GM12873 (cell line): ENCODE measurements around the gene PRM1.

Source experiments
- CTCF ChIP-seq: IDR thresholded peaks from 2 replicates; pipeline ENCODE4 v1.5.1; 2012; ENCODE audit warnings: low read depth, mild to moderate bottlenecking, moderate library complexity, low read length, control low read depth; ENCODE audit not compliant: insufficient read depth; ENCODE audit errors: missing control alignments

PRM1 gene

DNA sequence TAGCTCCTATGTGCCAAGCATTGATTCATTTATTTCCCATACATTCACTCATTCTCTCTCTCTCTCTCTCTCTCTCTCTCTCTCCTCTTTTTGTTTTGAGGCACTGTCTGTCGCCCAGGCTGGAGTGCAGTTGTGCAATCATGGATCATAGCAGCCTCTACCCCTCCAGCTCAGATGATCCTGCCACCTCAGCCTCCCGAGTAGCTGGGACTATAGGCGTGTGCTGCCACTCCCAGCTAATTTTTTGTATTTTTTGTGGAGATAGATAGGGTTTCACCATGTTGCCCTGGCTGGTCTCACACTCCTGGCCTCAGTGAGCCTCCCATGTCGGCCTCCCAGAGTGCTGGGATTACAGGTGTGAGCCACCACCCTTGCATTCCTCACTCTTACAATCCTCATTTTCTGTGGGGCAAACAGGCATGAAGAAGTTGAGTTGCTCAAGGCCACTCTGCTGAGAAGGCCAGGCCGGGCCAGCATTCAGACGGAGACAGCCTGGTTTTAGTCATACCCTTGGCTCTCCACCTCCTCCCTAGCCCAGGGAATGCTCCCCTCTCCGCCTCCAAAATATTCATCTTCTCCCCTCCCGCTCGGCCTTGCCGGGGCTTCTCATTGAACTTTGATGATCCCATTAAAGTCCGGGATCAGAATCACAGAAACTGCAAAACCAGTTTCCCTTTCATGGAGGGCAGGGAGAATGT lies 4.1 kb downstream of the PRM1 start:
- TF ChIP-seq CTCF = no peak

DNA sequence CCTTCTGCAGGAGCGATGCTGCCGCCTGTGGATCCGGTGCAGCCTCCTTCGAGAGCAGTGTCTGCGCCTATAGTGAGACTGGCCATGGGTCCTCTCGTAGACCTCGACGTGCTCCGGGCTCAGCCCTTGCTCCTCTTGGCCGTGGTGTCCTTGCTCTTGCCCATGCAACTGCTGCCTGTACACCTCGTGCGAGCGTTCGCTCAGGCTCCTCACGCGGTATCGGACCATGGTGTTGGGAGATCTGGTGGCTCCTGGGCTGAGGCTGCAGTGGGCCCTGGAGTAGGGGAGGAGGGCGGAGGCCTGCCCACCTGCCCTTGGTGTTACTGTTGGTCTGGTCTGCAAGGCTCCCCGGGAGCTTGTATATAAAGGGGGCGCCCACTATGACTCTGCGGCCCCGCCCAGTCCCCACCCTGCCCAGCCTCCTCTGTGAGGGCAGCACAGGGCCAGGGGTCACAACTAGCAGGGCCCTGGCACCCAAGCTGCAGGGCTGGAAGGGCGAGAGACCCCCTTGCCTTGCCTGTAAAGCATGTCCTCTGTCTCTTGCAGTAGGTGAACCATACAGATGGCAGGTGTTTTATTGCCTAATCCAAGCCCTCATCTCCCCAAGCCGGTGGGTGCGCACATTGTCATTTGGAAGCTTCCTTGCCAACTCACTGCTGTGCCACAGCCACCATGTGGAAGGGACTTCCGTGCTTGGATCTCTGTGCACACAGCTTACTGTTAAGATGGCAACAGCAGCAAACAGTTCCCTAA lies 4.8 kb downstream of the PRM1 start, which contains the start of gene PRM2:
Gene PRM2 (minus strand): TSS at position 338 of the 753 bp plus-strand sequence. CDS start 110 bp downstream, at position 228.
- TF ChIP-seq CTCF = no peak

- no peak for TF ChIP-seq CTCF
These were observed 6.2 kb downstream of the PRM1 start for GRCh38 chr16:11274964-11275363.

DNA sequence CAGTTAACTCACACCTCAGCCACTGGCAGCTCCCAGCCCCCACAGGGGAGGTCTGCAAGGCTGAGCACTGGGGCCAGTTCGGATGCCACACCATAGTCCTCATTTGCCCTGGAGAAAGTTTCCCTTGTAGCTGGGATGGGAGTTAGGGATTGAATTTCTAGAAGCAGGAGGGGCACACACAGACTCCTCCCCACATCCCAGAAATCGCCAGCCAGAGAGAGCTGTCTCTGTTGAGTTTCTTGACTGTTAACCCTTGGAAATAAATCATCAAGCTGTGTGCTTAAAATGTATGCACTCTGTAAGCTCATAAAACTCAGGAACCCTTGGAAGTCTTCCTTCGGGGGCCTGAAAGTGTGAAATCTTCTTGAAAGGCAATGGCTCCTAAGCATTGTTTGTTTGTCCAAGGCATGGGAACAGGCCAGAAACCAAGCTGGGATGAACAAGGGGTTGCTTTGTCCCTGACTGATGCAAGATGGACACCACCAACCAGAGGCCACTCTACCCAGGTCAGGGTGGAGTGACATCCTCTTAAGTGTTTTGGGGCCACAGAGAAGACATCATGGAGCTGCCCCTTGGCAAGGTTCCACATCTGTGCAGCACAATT lies 7.3 kb downstream of the PRM1 start:
- TF ChIP-seq CTCF = no peak

GRCh38 chr16:11272921-11273720 lies 8.0 kb downstream of the PRM1 start, which contains the start of gene PRM3:
PRM3 (minus strand) TSS chr16:11273629; CDS start chr16:11273595, 34 bp downstream.
- no peak for TF ChIP-seq CTCF

DNA sequence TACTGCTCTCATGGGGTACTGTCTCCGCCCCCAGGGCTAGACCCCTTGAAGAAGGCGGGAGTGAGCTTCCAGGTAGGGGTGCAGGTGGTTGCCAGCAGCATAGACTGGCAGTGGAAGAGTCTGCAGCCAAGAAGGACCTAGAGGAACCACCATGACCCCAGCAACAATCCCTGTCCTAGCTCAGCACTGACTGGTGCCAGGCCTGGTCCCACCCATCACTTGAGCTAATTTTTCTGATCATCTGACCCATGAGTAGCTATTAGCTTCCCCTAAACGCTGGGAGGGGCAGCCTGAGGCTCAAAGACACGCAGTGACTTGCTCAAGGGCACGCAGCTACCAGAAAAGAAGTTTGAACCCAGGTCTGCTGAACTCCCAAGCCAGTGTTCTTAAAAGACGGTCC lies 8.6 kb downstream of the PRM1 start:
- no peak for TF ChIP-seq CTCF
